T-helper 17 cell (primary cell): Measurements from ENCODE around the gene NOLC1. TPM values are rescaled to one million over a fixed set of nuclear protein-coding genes. Genes with fewer than 3 reads are reported as not detected.
"Not testable (repeated sequence)": the region's sequence is repeated elsewhere in the genome, so short reads cannot be mapped to it uniquely, and the experiment has no call there.

Source experiments
- ATAC-seq: fragments of 150-1000 bp; cut with Tn5 transposase; 2 replicates; pipeline ENCODE4 v1.10.0; 2021; ENCODE audit warnings: mild to moderate bottlenecking, moderate library complexity
- DNase-seq, 3 donors: peaks; one replicate each; pipeline versions ENCODE4 v3.0.0 to v3.0.0-alpha.2; 2020 to 2021
- H3K9me3 ChIP-seq: one replicate; pipeline ENCODE4 v1.7.0; 2013; ENCODE audit warnings: low read length, mild to moderate bottlenecking; ENCODE audit not compliant: control insufficient read depth, poor library complexity, severe bottlenecking
- H3K27ac Mint-ChIP-seq: one replicate; pipeline ENCODE4 v1.8.0; 2022; ENCODE audit warnings: mild to moderate bottlenecking, moderate library complexity, mixed read lengths
- H3K27me3 Mint-ChIP-seq: one replicate; pipeline ENCODE4 v1.8.0; 2022; ENCODE audit warnings: mixed read lengths
- H3K36me3 Mint-ChIP-seq: one replicate; pipeline ENCODE4 v1.8.0; 2022; ENCODE audit warnings: low read depth, mixed read lengths
- H3K4me1 Mint-ChIP-seq: one replicate; pipeline ENCODE4 v1.8.0; 2022; ENCODE audit warnings: mild to moderate bottlenecking, mixed read lengths
- H3K4me3 Mint-ChIP-seq: one replicate; pipeline ENCODE4 v1.8.0; 2022; ENCODE audit warnings: mild to moderate bottlenecking, moderate library complexity, mixed read lengths
- total RNA-seq, 4 donors: library from RNA in 2 of 4; stranded (reverse) in 2 of 4; gene quantifications; one replicate each; pipeline ENCODE4 v1.2.3 and lab custom pipeline; 2022 to 2026

NOLC1 gene
- total RNA-seq, 2 donors from 2014 or later = 46.1 to 48.0 TPM

DNA sequence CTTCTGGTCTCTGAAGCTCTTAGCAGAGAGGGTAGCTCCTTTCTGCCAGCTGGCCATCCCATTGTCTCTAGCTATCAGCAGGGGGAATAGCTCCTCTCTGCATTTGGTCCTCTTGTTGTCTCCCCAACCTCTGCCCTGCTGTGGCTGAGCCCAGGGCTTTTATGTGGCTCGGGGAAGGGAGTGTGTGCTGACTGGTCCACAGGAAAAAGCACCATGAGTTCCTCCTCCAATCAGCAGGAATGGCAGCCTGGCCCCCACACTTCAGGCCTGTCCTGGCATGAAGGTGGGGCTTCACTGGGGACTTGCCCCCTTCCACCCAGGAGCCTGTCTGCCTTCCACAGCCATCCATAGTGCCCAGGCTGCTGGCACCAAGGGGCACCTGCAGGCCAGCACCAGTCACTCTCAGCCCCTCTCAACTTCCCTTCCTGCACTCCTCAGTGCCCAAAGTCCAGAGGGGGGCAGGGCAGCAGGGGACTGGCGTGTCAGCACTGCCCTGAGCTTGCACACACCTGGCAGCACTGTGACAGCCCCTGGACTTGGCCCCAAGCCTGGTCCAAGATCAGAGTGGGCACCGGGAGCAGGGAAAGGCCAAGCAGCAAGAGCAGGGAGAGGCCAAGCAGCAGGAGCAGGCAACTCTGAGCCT lies 36.2 kb downstream of the NOLC1 start:
- Mint-ChIP-seq H3K4me1 (peaks cover 12% of the 10 kb centered on the region), H3K27ac (peak overlapping the region; percentile 87), H3K36me3 (peaks cover 3% of the 10 kb centered on the region), H3K4me3 (peak overlapping the region; percentile 52), H3K27me3 (no peaks in the 10 kb centered on the region)
- DNase-seq = no peak
- no peaks in the 10 kb centered on the region for H3K9me3 ChIP-seq
- ATAC-seq = peak; percentile 6

DNA sequence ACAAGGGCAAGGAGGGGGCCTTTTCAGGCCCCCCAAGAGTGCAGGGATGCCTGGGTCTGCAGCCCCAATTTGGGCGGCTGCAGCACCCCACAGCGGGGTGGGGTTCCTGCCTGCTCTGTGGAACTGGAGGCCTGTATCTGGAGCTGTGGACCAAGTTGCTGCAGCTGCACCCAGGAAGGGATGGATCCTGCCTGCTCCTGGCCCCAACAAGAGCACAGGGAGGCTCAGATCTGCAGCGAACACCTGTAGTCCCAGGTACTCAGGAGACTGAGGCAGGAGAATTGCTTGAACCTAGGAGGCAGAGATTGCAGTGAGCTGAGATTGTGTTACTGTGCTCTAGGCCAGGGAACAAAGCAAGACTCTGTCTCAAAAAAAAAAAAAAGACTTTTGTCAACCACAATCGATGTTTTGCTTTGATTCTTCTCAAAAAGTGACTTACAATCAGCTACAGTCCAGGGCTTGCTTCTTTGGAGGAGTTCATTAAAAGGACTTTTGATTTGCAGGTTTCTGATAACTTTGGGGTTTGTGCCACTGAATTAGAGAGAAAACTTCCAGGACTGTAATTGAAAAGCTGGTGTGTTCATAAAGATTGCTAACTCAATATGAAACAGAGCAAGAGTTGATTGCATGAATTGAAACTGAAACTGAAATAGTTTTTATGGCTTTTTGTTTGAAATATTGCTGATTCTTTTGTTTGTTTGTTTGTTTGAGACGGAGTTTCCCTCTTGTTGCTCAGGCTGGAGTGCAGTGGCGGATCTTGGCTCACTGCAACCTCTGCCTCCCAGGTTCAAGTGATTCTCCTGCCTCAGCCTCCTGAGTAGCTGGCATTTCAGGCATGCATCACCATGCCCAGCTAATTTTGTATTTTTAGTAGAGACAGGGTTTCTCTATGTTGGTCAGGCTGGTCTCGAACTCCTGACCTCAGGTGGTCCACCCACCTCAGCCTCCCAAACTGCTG lies 37.0 kb downstream of the NOLC1 start:
- H3K4me3 Mint-ChIP-seq = peak overlapping the region; percentile 74
- peaks cover 12% of the 10 kb centered on the region for H3K4me1 Mint-ChIP-seq

GRCh38 chr10:102191956-102192355 lies 39.8 kb downstream of the NOLC1 start:
- Mint-ChIP-seq H3K4me3 (no peak overlapping the region), H3K4me1 (peaks cover 12% of the 10 kb centered on the region), H3K27ac (no peak overlapping the region), H3K27me3 (no peaks in the 10 kb centered on the region), H3K36me3 (no peaks in the 10 kb centered on the region)
- H3K9me3 ChIP-seq = no peaks in the 10 kb centered on the region
- no peak for ATAC-seq
- no peak for DNase-seq

More for the DNA sequence above, 37.0 kb downstream of the NOLC1 start:
- H3K27ac Mint-ChIP-seq = peak overlapping the region; percentile 87
- H3K27me3 Mint-ChIP-seq, H3K9me3 ChIP-seq, H3K36me3 Mint-ChIP-seq, DNase-seq: not testable (repeated sequence)
- peak; percentile 74 for ATAC-seq

GRCh38 chr10:102195296-102195870 lies 43.2 kb downstream of the NOLC1 start:
- ATAC-seq (no peak), DNase-seq (no peak)
- Mint-ChIP-seq H3K4me3 (no peak overlapping the region), H3K4me1 (no peaks in the 10 kb centered on the region), H3K27ac (no peak overlapping the region), H3K36me3 (no peaks in the 10 kb centered on the region), H3K27me3 (peaks cover 7% of the 10 kb centered on the region)
- H3K9me3 ChIP-seq = no peaks in the 10 kb centered on the region

- no peak overlapping the region for H3K4me3 Mint-ChIP-seq
- no peaks in the 10 kb centered on the region for H3K36me3 Mint-ChIP-seq
- H3K9me3 ChIP-seq = no peaks in the 10 kb centered on the region
- H3K4me1 Mint-ChIP-seq = no peaks in the 10 kb centered on the region
- peaks cover 10% of the 10 kb centered on the region for H3K27me3 Mint-ChIP-seq
- ATAC-seq (no peak), DNase-seq (no peak)
- H3K27ac Mint-ChIP-seq = no peak overlapping the region
These were observed 44.7 kb downstream of the NOLC1 start for GRCh38 chr10:102196893-102197292.

DNA sequence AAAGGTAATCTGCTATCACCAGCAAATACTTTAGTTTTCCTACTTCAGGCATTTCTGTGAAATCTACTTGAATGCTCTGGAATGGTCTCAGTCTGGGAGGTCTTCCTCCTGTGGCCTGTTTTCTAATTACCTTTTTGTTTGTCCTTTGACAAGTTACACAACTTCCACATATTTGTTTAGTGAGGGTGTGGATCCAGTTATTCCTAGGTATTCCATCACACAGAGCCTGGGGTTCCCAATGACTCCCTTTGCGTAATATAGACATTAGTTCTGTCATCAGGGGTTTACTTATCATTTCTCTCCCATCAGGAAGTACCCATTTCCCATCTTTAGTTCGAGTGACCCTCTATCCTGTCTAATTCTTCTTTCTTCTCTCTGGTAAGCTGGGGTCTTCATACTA lies 45.8 kb downstream of the NOLC1 start:
- H3K36me3 Mint-ChIP-seq = peaks cover 3% of the 10 kb centered on the region
- H3K9me3 ChIP-seq = no peaks in the 10 kb centered on the region
- H3K4me3 Mint-ChIP-seq = no peak overlapping the region
- no peaks in the 10 kb centered on the region for H3K4me1 Mint-ChIP-seq
- peaks cover 20% of the 10 kb centered on the region for H3K27me3 Mint-ChIP-seq
- ATAC-seq (no peak), DNase-seq (no peak)
- no peak overlapping the region for H3K27ac Mint-ChIP-seq

GRCh38 chr10:102200751-102201640 lies 48.8 kb downstream of the NOLC1 start:
- H3K4me1 Mint-ChIP-seq = no peaks in the 10 kb centered on the region
- H3K36me3 Mint-ChIP-seq = peaks cover 3% of the 10 kb centered on the region
- no peak overlapping the region for H3K4me3 Mint-ChIP-seq
- ATAC-seq = no peak
- no peaks in the 10 kb centered on the region for H3K9me3 ChIP-seq
- peaks cover 20% of the 10 kb centered on the region for H3K27me3 Mint-ChIP-seq
- H3K27ac Mint-ChIP-seq = no peak overlapping the region
- DNase-seq = no peak

GRCh38 chr10:102202386-102202785 lies 50.2 kb downstream of the NOLC1 start:
- peaks cover 20% of the 10 kb centered on the region for H3K27me3 Mint-ChIP-seq
- H3K4me3 Mint-ChIP-seq = no peak overlapping the region
- no peaks in the 10 kb centered on the region for H3K4me1 Mint-ChIP-seq
- no peaks in the 10 kb centered on the region for H3K9me3 ChIP-seq
- ATAC-seq (no peak), DNase-seq (no peak)
- no peak overlapping the region for H3K27ac Mint-ChIP-seq
- H3K36me3 Mint-ChIP-seq = peaks cover 3% of the 10 kb centered on the region

GRCh38 chr10:102208311-102209035 lies 56.3 kb downstream of the NOLC1 start:
- H3K9me3 ChIP-seq = no peaks in the 10 kb centered on the region
- H3K4me3 Mint-ChIP-seq = no peak overlapping the region
- no peak for DNase-seq
- no peak overlapping the region for H3K27ac Mint-ChIP-seq
- H3K27me3 Mint-ChIP-seq = peaks cover 2% of the 10 kb centered on the region
- H3K4me1 Mint-ChIP-seq = no peaks in the 10 kb centered on the region
- no peaks in the 10 kb centered on the region for H3K36me3 Mint-ChIP-seq
- ATAC-seq = no peak

- ATAC-seq = no peak
- no peak overlapping the region for H3K4me3 Mint-ChIP-seq
- no peak for DNase-seq
- no peaks in the 10 kb centered on the region for H3K4me1 Mint-ChIP-seq
- H3K27me3 Mint-ChIP-seq = peaks cover 4% of the 10 kb centered on the region
- no peak overlapping the region for H3K27ac Mint-ChIP-seq
- no peaks in the 10 kb centered on the region for H3K9me3 ChIP-seq
- no peaks in the 10 kb centered on the region for H3K36me3 Mint-ChIP-seq
These were observed 59.6 kb downstream of the NOLC1 start for GRCh38 chr10:102211615-102212299.
